ENCODE results near the gene USP6NL.

USP6NL gene

DNA sequence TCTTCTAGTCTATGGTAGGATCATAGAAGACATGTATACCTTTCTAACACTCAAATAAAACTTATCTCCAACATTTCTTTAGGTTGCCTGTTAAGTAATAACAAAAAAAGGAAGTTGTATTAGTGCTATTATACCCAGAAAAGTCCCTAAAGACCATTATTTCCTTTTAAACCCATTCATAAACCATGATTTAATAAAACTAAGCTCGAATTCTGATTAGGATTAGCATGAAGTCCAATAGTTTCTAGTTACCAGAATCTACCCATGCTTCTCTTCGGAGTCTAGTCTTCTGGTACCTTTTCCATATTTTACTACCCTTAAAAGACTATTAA is 62.7 kb downstream of the USP6NL start:
- Histone ChIP-seq H3K4me1 (ENCODE audit: control insufficient read depth, insufficient read depth, low read length) (peaks cover 13% of the 10 kb centered on the region), H3K27me3 (ENCODE audit: control insufficient read depth, insufficient read depth, low read length) (no peaks in the 10 kb centered on the region), H3K27ac (ENCODE audit: low read depth, low read length) (no peak overlapping the region), H3K36me3 (ENCODE audit: control insufficient read depth, insufficient read depth, low read length) (no peaks in the 10 kb centered on the region), H3K9me3 (ENCODE audit: control insufficient read depth, insufficient read depth, low read depth, low read length) (no peaks in the 10 kb centered on the region), H3K4me3 (ENCODE audit: low read depth, low read length) (no peak overlapping the region), H3K9ac (ENCODE audit: low read length) (no peak overlapping the region)

DNA sequence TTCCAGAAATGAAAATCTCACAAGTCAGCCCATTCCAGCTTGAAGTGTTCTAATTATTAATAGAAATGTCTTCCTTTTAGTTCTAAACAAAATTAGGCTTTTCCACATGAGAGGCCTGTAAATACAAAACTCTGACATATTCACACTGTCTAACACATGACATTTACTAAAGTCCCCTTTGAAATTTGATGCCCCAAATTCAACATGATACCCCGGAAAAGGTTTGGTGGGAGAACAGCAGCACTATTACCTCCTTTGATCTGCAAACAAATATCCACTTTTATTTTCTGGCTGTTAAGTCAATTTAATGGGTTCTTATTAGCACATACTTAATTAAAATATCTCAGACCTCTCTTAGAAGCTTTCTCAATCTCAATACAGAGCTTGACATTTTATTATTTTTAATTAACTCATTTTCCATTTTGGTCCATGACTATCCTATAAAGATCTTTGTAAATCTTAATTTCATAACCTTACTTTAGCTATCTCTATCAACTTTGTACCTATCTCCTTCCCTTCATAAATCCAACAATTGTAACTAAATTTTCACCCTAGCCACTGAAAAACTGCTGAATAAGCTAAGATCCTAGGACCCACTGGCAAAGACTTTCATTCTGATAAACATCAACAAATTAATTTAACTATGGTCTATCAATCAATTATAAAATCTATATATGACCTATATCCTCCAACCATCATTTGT is 63.2 kb downstream of the USP6NL start:
- Histone ChIP-seq H3K9ac (ENCODE audit: low read length) (no peak overlapping the region), H3K4me1 (ENCODE audit: control insufficient read depth, insufficient read depth, low read length) (peaks cover 13% of the 10 kb centered on the region), H3K4me3 (ENCODE audit: low read depth, low read length) (no peak overlapping the region), H3K36me3 (ENCODE audit: control insufficient read depth, insufficient read depth, low read length) (no peaks in the 10 kb centered on the region), H3K27me3 (ENCODE audit: control insufficient read depth, insufficient read depth, low read length) (no peaks in the 10 kb centered on the region), H3K27ac (ENCODE audit: low read depth, low read length) (no peak overlapping the region), H3K9me3 (ENCODE audit: control insufficient read depth, insufficient read depth, low read depth, low read length) (no peaks in the 10 kb centered on the region)

DNA sequence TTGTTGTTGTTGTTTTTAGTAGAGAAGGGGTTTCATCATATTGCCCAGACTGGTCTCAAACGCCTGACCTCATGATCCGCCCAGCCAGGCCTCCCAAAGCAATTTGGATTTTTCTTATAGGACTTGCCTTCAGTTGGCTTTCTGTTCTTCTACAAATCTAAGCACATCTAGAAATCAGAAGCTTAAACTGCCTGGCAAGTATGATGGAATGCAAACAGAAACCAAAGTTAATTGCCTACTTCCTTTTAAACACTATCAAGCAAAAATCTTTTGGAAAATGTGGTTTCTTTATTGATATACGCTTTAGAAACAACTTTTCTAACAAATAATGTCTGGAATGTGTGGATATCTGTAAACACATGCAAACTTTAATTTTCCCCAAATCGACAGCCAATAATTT is 64.9 kb downstream of the USP6NL start:
- Histone ChIP-seq H3K4me1 (ENCODE audit: control insufficient read depth, insufficient read depth, low read length) (peaks cover 6% of the 10 kb centered on the region; the same call in 1 of the 2 replicates), H3K27ac (ENCODE audit: low read depth, low read length) (no peak overlapping the region), H3K4me3 (ENCODE audit: low read depth, low read length) (no peak overlapping the region), H3K36me3 (ENCODE audit: control insufficient read depth, insufficient read depth, low read length) (no peaks in the 10 kb centered on the region), H3K27me3 (ENCODE audit: control insufficient read depth, insufficient read depth, low read length) (no peaks in the 10 kb centered on the region), H3K9ac (ENCODE audit: low read length) (no peak overlapping the region), H3K9me3 (ENCODE audit: control insufficient read depth, insufficient read depth, low read depth, low read length) (no peaks in the 10 kb centered on the region)

DNA sequence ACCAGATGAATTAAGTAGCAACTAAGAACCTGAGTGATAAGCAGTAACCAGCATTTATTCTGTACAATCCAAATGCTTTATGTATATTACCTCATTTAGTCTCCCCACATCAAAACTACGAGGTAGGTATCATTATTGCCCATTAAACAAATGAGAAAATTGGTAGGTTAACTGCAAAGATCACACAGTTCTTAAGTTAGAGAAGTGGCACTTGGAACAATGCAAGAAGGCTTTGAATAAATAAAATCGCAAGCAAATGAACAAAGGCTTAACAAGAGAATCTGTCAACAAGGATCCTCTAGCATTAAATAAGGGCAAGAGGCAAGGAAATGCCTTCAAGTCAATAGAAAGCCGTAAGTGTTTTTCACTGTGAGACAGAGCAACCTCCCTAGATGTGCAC is 70.2 kb downstream of the USP6NL start:
- no peaks in the 10 kb centered on the region for H3K36me3 ChIP-seq (ENCODE audit: control insufficient read depth, insufficient read depth, low read length)
- no peaks in the 10 kb centered on the region for H3K27me3 ChIP-seq (ENCODE audit: control insufficient read depth, insufficient read depth, low read length)
- no peak overlapping the region for H3K4me3 ChIP-seq (ENCODE audit: low read depth, low read length)
- no peaks in the 10 kb centered on the region for H3K9me3 ChIP-seq (ENCODE audit: control insufficient read depth, insufficient read depth, low read depth, low read length)
- H3K4me1 ChIP-seq (ENCODE audit: control insufficient read depth, insufficient read depth, low read length) = peaks cover 9% of the 10 kb centered on the region
- no peak overlapping the region for H3K9ac ChIP-seq (ENCODE audit: low read length)
- H3K27ac ChIP-seq (ENCODE audit: low read depth, low read length) = no peak overlapping the region

DNA sequence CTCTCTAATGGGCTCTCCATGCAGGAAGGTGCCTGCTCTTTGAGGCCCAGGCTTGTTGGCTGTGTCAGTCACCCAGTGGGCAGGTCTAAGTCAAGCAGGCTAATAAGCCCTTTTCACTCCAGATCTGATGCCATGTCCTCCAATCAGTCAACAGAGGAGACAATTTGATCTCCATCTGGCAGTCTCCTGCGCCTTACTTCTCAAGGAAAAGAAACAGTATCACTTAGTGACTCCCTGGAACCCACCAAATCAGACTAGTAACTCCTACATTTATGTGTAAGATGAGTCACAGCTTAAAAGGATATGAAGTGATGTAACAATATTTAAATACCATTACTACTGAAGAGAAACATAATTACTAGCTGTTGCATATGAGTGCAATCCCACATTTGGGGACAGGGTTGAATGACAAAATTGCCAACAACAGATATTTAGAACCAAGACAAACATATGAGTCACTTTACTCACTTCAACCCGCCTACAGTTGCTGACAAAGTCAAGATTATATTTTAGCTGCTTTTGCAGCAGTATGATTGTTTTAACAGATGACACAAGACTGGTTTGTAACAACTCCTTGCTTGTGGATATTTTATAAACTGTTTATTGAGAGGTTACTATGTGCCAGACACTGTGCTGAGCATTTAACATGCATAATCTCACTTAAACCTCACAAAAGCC is 72.1 kb downstream of the USP6NL start:
- H3K4me1 ChIP-seq (ENCODE audit: control insufficient read depth, insufficient read depth, low read length) = peaks cover 6% of the 10 kb centered on the region; the same call in 1 of the 2 replicates
- H3K9ac ChIP-seq (ENCODE audit: low read length) = no peak overlapping the region
- no peaks in the 10 kb centered on the region for H3K36me3 ChIP-seq (ENCODE audit: control insufficient read depth, insufficient read depth, low read length)
- no peak overlapping the region for H3K4me3 ChIP-seq (ENCODE audit: low read depth, low read length)
- H3K9me3 ChIP-seq (ENCODE audit: control insufficient read depth, insufficient read depth, low read depth, low read length) = no peaks in the 10 kb centered on the region
- H3K27ac ChIP-seq (ENCODE audit: low read depth, low read length) = no peak overlapping the region
- H3K27me3 ChIP-seq (ENCODE audit: control insufficient read depth, insufficient read depth, low read length) = no peaks in the 10 kb centered on the region

DNA sequence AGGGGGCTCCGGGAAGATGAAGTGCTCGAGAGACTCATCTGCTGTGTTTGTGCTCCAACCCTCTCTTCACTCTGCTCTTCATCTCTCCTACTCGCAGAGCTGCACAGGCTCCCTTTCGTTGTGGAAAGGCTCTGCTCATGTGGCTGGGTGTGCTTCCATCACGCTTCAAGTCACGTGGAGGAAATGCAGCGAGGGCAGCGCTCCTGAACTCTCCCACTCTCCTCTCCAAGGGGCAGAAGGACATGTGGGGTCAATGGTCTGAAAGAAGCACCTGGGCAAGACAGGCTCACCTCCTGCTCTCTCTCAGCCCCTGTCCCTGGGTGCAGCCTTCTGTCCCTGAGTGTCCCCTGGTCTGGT is 72.6 kb downstream of the USP6NL start:
- Histone ChIP-seq H3K27ac (ENCODE audit: low read depth, low read length) (no peak overlapping the region), H3K27me3 (ENCODE audit: control insufficient read depth, insufficient read depth, low read length) (no peaks in the 10 kb centered on the region)

DNA sequence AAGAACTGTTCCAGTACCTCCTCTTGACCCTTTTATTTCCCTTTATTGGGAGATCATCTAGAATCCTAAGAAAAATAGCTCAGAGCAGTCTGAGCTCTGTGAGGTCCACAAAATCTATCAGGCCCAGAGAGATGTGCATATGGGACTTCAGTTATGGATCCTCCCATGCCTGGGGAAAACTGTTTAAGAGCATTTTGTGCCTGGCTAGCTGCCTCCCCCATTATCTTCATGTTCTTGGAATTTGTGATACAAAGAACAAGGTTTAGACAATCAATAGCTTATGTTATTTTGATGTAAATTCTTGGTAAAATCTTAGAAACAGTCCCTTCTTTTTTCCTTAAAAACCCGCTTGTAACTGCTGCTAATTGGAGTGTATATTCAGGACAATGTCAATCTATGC is 75.2 kb downstream of the USP6NL start:
- H3K4me1 ChIP-seq (ENCODE audit: control insufficient read depth, insufficient read depth, low read length) = peaks cover 15% of the 10 kb centered on the region
- H3K4me3 ChIP-seq (ENCODE audit: low read depth, low read length) = no peak overlapping the region
- no peak overlapping the region for H3K27ac ChIP-seq (ENCODE audit: low read depth, low read length)
- no peaks in the 10 kb centered on the region for H3K36me3 ChIP-seq (ENCODE audit: control insufficient read depth, insufficient read depth, low read length)
- H3K9me3 ChIP-seq (ENCODE audit: control insufficient read depth, insufficient read depth, low read depth, low read length) = no peaks in the 10 kb centered on the region
- no peaks in the 10 kb centered on the region for H3K27me3 ChIP-seq (ENCODE audit: control insufficient read depth, insufficient read depth, low read length)
- H3K9ac ChIP-seq (ENCODE audit: low read length) = no peak overlapping the region

More for the DNA sequence above, 72.6 kb downstream of the USP6NL start:
- Histone ChIP-seq H3K36me3 (ENCODE audit: control insufficient read depth, insufficient read depth, low read length) (no peaks in the 10 kb centered on the region), H3K4me3 (ENCODE audit: low read depth, low read length) (no peak overlapping the region), H3K4me1 (ENCODE audit: control insufficient read depth, insufficient read depth, low read length) (peaks cover 11% of the 10 kb centered on the region), H3K9ac (ENCODE audit: low read length) (no peak overlapping the region), H3K9me3 (ENCODE audit: control insufficient read depth, insufficient read depth, low read depth, low read length) (no peaks in the 10 kb centered on the region)

DNA sequence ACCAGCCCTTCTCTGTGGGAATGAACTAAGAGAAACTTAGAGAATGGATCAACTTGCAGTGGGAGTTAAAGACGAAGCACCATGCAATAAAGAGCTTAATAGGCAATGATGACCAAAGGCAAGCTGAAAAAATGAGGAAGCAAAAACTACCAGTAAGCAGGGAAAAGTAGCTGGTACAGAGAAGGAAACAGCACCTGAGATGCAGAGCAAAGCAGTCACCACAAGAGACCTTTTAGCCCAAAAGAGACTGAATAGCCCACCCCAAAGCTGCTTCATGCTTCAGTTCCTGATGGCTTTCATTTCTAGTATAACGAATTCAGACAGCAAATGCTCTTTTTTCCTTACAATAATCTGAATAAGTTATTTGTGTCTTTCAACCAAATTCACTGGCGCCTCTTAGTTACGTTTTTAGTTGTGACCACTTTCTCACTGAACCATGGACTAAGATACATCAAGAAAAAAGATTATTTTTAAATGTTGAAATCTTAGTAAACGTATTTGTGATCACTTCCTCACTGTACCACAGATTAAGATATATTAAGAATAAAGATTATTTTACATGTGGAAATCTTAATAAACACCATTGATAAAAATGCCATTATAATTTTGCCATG is 76.0 kb downstream of the USP6NL start:
- H3K4me1 ChIP-seq (ENCODE audit: control insufficient read depth, insufficient read depth, low read length) = peaks cover 15% of the 10 kb centered on the region
- no peak overlapping the region for H3K9ac ChIP-seq (ENCODE audit: low read length)
- H3K9me3 ChIP-seq (ENCODE audit: control insufficient read depth, insufficient read depth, low read depth, low read length) = no peaks in the 10 kb centered on the region

DNA sequence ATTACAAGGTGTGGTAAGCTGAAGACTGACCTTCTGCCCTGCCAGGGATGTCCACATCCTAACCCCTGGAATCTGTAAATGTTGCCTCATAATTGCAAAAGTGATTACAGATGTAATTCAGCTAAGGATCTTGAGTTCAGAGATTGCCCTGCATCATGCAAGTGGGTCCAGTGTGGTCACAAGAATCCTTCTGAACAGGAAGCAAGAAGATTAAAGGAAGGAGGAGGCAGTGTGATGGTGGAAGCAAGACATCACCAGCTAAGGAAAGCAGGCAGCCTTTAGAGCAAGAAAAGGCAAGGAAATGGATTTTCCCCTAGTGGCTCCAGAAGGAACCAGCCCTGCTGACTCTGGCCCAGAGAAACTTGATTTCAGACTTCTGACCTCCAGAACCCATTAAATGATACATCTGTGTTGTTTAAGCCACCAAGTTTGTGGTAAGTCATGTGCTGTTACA is 78.1 kb downstream of the USP6NL start:
- Histone ChIP-seq H3K4me3 (ENCODE audit: low read depth, low read length) (no peak overlapping the region), H3K9ac (ENCODE audit: low read length) (no peak overlapping the region), H3K9me3 (ENCODE audit: control insufficient read depth, insufficient read depth, low read depth, low read length) (no peaks in the 10 kb centered on the region), H3K27ac (ENCODE audit: low read depth, low read length) (no peak overlapping the region), H3K36me3 (ENCODE audit: control insufficient read depth, insufficient read depth, low read length) (no peaks in the 10 kb centered on the region), H3K27me3 (ENCODE audit: control insufficient read depth, insufficient read depth, low read length) (no peaks in the 10 kb centered on the region), H3K4me1 (ENCODE audit: control insufficient read depth, insufficient read depth, low read length) (peaks cover 14% of the 10 kb centered on the region)

More for the DNA sequence above, 76.0 kb downstream of the USP6NL start:
- no peaks in the 10 kb centered on the region for H3K36me3 ChIP-seq (ENCODE audit: control insufficient read depth, insufficient read depth, low read length)
- H3K27ac ChIP-seq (ENCODE audit: low read depth, low read length) = no peak overlapping the region
- no peak overlapping the region for H3K4me3 ChIP-seq (ENCODE audit: low read depth, low read length)
- no peaks in the 10 kb centered on the region for H3K27me3 ChIP-seq (ENCODE audit: control insufficient read depth, insufficient read depth, low read length)

DNA sequence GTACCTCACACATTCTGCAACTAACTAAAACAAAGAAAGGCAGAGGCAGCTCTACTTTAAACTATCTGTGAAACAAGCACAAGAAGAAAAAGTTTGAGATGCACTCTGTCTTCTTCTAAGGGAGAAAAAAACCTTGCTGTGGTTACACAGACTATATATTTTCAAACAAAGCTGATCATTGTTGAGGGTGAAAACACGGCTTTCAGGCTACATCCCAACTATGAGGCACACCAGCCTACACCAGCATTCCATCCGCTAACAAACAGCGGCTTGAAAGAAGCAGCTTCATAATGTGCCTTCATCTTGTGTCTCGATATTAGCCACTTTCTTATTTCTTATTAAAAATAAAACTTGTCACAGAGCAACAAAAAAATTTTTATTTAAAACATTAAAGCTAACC is 79.1 kb downstream of the USP6NL start:
- H3K4me3 ChIP-seq (ENCODE audit: low read depth, low read length) = no peak overlapping the region
- no peaks in the 10 kb centered on the region for H3K27me3 ChIP-seq (ENCODE audit: control insufficient read depth, insufficient read depth, low read length)
- H3K4me1 ChIP-seq (ENCODE audit: control insufficient read depth, insufficient read depth, low read length) = peaks cover 14% of the 10 kb centered on the region
- no peaks in the 10 kb centered on the region for H3K36me3 ChIP-seq (ENCODE audit: control insufficient read depth, insufficient read depth, low read length)
- H3K9me3 ChIP-seq (ENCODE audit: control insufficient read depth, insufficient read depth, low read depth, low read length) = no peaks in the 10 kb centered on the region
- no peak overlapping the region for H3K9ac ChIP-seq (ENCODE audit: low read length)
- H3K27ac ChIP-seq (ENCODE audit: low read depth, low read length) = no peak overlapping the region

DNA sequence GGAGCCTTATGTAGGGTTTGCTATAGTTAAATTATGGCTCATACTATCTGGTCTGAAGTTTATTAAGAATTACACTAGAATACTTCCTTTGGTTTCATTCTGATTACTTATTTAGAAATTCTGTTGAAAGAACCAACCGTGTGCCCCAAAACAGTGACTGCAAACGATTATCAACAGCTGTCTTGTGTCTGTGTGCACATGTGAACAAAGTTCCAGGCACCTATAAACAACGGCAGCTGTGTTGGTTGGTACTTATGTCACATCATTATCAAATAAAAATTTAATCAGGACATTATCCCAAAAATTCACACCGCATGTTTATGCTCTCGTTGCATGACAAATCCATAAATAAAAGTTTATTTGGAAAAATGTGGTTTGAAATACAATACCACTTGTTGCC is 80.6 kb downstream of the USP6NL start:
- H3K4me1 ChIP-seq (ENCODE audit: control insufficient read depth, insufficient read depth, low read length) = peaks cover 14% of the 10 kb centered on the region
- H3K36me3 ChIP-seq (ENCODE audit: control insufficient read depth, insufficient read depth, low read length) = peaks cover 11% of the 10 kb centered on the region; the same call in 1 of the 2 replicates
- no peaks in the 10 kb centered on the region for H3K27me3 ChIP-seq (ENCODE audit: control insufficient read depth, insufficient read depth, low read length)

More for the DNA sequence above, 80.6 kb downstream of the USP6NL start:
- no peak overlapping the region for H3K27ac ChIP-seq (ENCODE audit: low read depth, low read length)
- no peaks in the 10 kb centered on the region for H3K9me3 ChIP-seq (ENCODE audit: control insufficient read depth, insufficient read depth, low read depth, low read length)
- H3K9ac ChIP-seq (ENCODE audit: low read length) = no peak overlapping the region
- H3K4me3 ChIP-seq (ENCODE audit: low read depth, low read length) = no peak overlapping the region

Data from HUES6 (cell line).